Breast epithelium (tissue), 4 donors: ENCODE data around the gene POLR2J2. TPM values are rescaled to one million over a fixed set of nuclear protein-coding genes. Genes with fewer than 3 reads are reported as not detected.
"Not testable (repeated sequence)": the region's sequence is repeated elsewhere in the genome, so short reads cannot be mapped to it uniquely, and the experiment has no call there.

Experiments
- DNase-seq, 2 donors: peaks; one replicate each; pipeline ENCODE4 v3.0.0-alpha.2; 2019; ENCODE audit warnings: low spot score in 2 of 2
- H3K27ac ChIP-seq, 2 donors: fragments of 200-600 bp; sonication (generic) in 1 of 2; one replicate each; pipeline ENCODE4 v1.5.1; 2016 to 2019; ENCODE audit warnings: mild to moderate bottlenecking in 1 of 2
- H3K27me3 ChIP-seq, 2 donors: fragments of 200-600 bp; sonication (generic) in 1 of 2; one replicate each; pipeline versions ENCODE4 v1.5.1 to v1.6.0; 2017 to 2019; ENCODE audit warnings: control low read depth in 1 of 2, mild to moderate bottlenecking in 1 of 2
- H3K36me3 ChIP-seq: fragments of 200-600 bp; one replicate; pipeline ENCODE4 v1.5.1; 2019
- H3K4me1 ChIP-seq, 2 donors: fragments of 200-600 bp; sonication (generic); one replicate each; pipeline ENCODE4 v1.5.1; 2016 to 2019; ENCODE audit warnings: control low read depth in 1 of 2
- H3K4me3 ChIP-seq, 3 donors: fragments of 200-600 bp; sonication (generic); 1 replicate in 2 of 3; 2 replicates in 1 of 3; pipeline ENCODE4 v1.5.1; 2016 to 2019; ENCODE audit warnings: mild to moderate bottlenecking in 3 of 3, moderate library complexity in 2 of 3
- H3K9me3 ChIP-seq, 2 donors: fragments of 200-600 bp; sonication (generic) in 1 of 2; one replicate each; pipeline ENCODE4 v1.5.1; 2016 to 2019; ENCODE audit warnings: control low read depth in 1 of 2
- intact Hi-C: fragments of 100-400 bp; cut with DNase I; formaldehyde crosslinking; loops from one replicate; pipeline ENCODE4 v1.15.1; 2023; ENCODE audit warnings: low total_unique reads
- total RNA-seq, 3 donors: library from RNA; depleted of rRNA; stranded (reverse); fragments of >200 nt; gene quantifications; one replicate each; pipeline ENCODE4 v1.1.0, GENCODE V29; 2016

POLR2J2 gene
- 1 to 10 TPM in 2 of 3 donors, under 1 TPM in 1; 0.88 to 2.7 (median 1.6) TPM for total RNA-seq

- H3K27ac ChIP-seq, intact Hi-C loops, H3K27me3 ChIP-seq, H3K4me1 ChIP-seq, H3K9me3 ChIP-seq, H3K36me3 ChIP-seq: not testable (repeated sequence)
- peak within 1 kb of the TSS; percentile 35 to 63 (median 45) for H3K4me3 ChIP-seq
- peak in 1 of 2 donors; percentile 57 for DNase-seq
Observed at GRCh38 chr7:102671166-102671955, at the start of gene POLR2J2. Gene POLR2J2, minus strand, starts transcription at chr7:102671663. Its CDS starts 62 bp downstream, at chr7:102671601.

DNA sequence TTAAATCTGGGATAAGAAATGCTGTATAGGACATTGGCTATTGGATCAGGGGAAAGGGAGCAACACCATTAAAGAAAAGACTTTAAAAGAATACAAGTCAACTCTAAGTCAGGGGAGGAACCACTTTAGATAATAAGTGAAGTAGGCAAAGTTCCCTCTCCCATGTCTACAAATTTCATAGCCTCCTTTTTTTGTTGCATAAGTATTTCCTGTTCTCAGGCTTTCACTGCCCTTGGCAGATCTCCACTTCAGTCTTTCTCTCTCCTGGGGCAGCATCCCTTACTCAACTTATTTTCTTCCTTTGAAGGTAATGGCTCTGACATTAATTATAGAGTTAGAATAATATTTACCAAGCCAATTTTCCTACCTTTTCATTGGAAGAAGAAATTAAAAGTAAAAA is 47.0 kb upstream of the POLR2J2 start:
- H3K27ac ChIP-seq, H3K27me3 ChIP-seq, H3K36me3 ChIP-seq, H3K9me3 ChIP-seq, DNase-seq, H3K4me1 ChIP-seq, H3K4me3 ChIP-seq, intact Hi-C loops: not testable (repeated sequence)

GRCh38 chr7:102715718-102716117 is 44.3 kb upstream of the POLR2J2 start:
- H3K4me1 ChIP-seq, H3K27ac ChIP-seq, H3K36me3 ChIP-seq, H3K4me3 ChIP-seq, H3K27me3 ChIP-seq, DNase-seq, intact Hi-C loops, H3K9me3 ChIP-seq: not testable (repeated sequence)

DNA sequence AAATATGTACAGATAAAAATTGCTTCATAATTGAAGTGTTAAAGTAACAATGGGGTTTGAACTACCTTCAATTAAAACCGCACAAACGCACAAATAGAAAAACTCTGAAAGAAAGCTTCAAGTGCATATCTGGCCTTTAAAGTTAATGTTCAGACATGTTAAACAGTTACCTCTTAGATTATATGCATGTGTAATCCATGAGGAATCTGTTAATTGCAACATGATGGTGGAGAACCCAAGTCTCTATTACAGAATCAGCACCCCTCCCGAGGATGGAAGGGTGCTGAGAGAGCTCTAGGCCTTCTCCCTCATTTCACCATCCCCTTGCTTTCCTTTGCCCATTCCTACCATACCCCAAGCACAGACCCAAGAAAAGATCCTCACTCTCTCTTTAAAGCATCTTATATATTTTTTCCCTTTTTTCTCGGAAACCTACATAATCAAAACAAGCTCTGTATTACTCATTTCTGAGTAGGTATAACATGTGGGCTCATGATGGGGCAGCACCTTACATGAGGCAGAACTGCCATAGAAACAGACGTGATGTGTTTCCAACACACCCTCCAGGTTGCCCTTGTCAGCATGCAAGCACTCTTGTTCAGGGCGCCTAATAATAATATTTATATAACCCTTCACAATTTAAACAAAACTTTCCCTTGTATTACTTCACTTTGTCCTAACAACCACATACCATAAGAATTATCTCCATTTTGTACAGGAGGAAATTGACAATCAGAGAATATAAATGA is 43.5 kb upstream of the POLR2J2 start:
- not testable (repeated sequence) for H3K27ac ChIP-seq, DNase-seq

GRCh38 chr7:102713691-102714080 is 42.2 kb upstream of the POLR2J2 start:
- H3K9me3 ChIP-seq, H3K27me3 ChIP-seq, H3K36me3 ChIP-seq, H3K27ac ChIP-seq, H3K4me1 ChIP-seq, H3K4me3 ChIP-seq, DNase-seq, intact Hi-C loops: not testable (repeated sequence)

More for the DNA sequence above, 43.5 kb upstream of the POLR2J2 start:
- H3K27me3 ChIP-seq, H3K4me1 ChIP-seq, H3K9me3 ChIP-seq, intact Hi-C loops, H3K4me3 ChIP-seq, H3K36me3 ChIP-seq: not testable (repeated sequence)

GRCh38 chr7:102713011-102713690 is 41.7 kb upstream of the POLR2J2 start:
- H3K9me3 ChIP-seq, H3K4me3 ChIP-seq, H3K27ac ChIP-seq, H3K4me1 ChIP-seq, DNase-seq, H3K27me3 ChIP-seq, intact Hi-C loops, H3K36me3 ChIP-seq: not testable (repeated sequence)

DNA sequence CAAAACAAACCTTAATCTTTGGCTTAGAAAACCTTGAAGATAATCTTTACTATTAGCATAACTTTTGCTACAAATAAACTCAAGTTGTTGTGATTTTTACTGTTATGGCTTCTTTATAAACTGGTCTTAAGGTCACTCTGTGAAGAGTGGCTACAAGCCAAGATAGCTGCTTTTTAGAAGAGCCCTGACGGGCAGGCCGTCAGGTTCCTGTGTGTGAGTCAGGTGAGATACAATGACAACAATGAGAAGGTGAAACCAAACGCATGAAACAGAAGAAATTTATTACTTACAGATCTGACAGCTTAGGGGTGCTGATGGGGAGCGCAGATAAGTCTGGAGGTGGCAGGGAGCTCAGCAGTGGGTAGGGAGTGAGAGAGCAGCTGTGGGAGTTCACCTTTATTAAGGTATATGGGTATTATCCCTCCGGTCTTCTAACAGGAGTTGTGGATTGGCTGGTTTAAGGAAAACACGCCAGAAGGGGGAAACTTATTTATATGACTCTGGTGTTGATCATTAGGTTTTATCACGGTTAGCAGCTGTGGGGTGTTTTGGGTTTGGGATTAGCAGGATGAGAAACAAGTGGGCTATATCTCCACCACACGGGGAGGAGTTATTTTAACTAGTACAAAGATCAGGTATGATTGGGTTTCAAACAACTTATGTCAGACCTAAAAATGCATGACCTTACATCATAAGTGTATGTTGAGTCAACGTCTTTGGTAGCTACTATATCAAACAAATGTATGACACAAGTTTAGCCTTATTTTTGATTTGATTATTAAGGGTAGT is 27.7 kb upstream of the POLR2J2 start:
- H3K36me3 ChIP-seq, H3K4me3 ChIP-seq, DNase-seq, intact Hi-C loops, H3K27me3 ChIP-seq, H3K27ac ChIP-seq, H3K4me1 ChIP-seq, H3K9me3 ChIP-seq: not testable (repeated sequence)

GRCh38 chr7:102697642-102698512 is 26.4 kb upstream of the POLR2J2 start:
- H3K4me3 ChIP-seq, DNase-seq, H3K36me3 ChIP-seq, H3K4me1 ChIP-seq, H3K27ac ChIP-seq, intact Hi-C loops, H3K9me3 ChIP-seq, H3K27me3 ChIP-seq: not testable (repeated sequence)

- intact Hi-C loops, H3K4me3 ChIP-seq, DNase-seq, H3K4me1 ChIP-seq, H3K27ac ChIP-seq, H3K36me3 ChIP-seq, H3K27me3 ChIP-seq, H3K9me3 ChIP-seq: not testable (repeated sequence)
Observed at GRCh38 chr7:102696009-102696408, 24.5 kb upstream of the POLR2J2 start.

- H3K27ac ChIP-seq, H3K4me1 ChIP-seq, H3K9me3 ChIP-seq, H3K4me3 ChIP-seq, H3K27me3 ChIP-seq, intact Hi-C loops, DNase-seq, H3K36me3 ChIP-seq: not testable (repeated sequence)
Observed at GRCh38 chr7:102695033-102695552, 23.6 kb upstream of the POLR2J2 start.

GRCh38 chr7:102694008-102694407 is 22.5 kb upstream of the POLR2J2 start:
- H3K27ac ChIP-seq, H3K4me1 ChIP-seq, H3K4me3 ChIP-seq, H3K9me3 ChIP-seq, H3K36me3 ChIP-seq, H3K27me3 ChIP-seq, DNase-seq, intact Hi-C loops: not testable (repeated sequence)

DNA sequence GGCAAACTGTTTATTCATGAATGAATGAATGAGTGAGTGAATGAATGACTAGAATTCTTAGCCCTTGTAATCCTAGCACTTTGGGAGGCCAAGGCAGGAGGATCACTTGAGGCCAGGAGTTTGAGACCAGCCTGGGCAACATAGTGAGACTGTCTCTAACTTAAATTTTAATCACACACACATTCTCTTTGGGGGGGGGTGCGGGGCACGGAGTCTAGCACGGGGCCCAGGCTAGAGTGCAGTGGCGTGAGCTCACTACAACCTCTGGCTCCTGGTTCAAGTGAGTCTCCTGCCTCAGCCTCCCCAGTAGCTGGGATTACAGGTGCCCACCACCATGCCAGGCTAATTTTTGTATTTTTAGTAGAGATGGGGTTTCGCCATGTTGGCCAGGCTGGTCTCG is 19.1 kb upstream of the POLR2J2 start:
- H3K9me3 ChIP-seq, DNase-seq, H3K4me1 ChIP-seq, H3K4me3 ChIP-seq, intact Hi-C loops, H3K27me3 ChIP-seq, H3K36me3 ChIP-seq, H3K27ac ChIP-seq: not testable (repeated sequence)
